ENCODE data around the gene SMAD3.

SMAD3 gene

GRCh38 chr15:67212684-67213367 is 147.4 kb downstream of the SMAD3 start:
- no peak for TF ChIP-seq CTCF (IDR thresholded peaks at IDR 0.05; ENCODE audit: low read depth, low read length)
- DNase-seq (ENCODE audit: extremely low read depth, low read depth) = no peak

GRCh38 chr15:67215102-67215501 is 149.7 kb downstream of the SMAD3 start:
- no peak for DNase-seq (ENCODE audit: extremely low read depth, low read depth)
- TF ChIP-seq CTCF (IDR thresholded peaks at IDR 0.05; ENCODE audit: low read depth, low read length) = no peak

GRCh38 chr15:67216859-67217258 is 151.5 kb downstream of the SMAD3 start:
- no peak for DNase-seq (ENCODE audit: extremely low read depth, low read depth)
- no peak for TF ChIP-seq CTCF (IDR thresholded peaks at IDR 0.05; ENCODE audit: low read depth, low read length)

GRCh38 chr15:67218428-67218827 is 153.0 kb downstream of the SMAD3 start:
- no peak for TF ChIP-seq CTCF (IDR thresholded peaks at IDR 0.05; ENCODE audit: low read depth, low read length)
- no peak for DNase-seq (ENCODE audit: extremely low read depth, low read depth)

- no peak for TF ChIP-seq CTCF (IDR thresholded peaks at IDR 0.05; ENCODE audit: low read depth, low read length)
Observed at GRCh38 chr15:67219288-67219687, 153.9 kb downstream of the SMAD3 start.

GRCh38 chr15:67224889-67225288 is 159.5 kb downstream of the SMAD3 start:
- no peak for DNase-seq (ENCODE audit: extremely low read depth, low read depth)
- TF ChIP-seq CTCF (IDR thresholded peaks at IDR 0.05; ENCODE audit: low read depth, low read length) = no peak

More at GRCh38 chr15:67219288-67219687, 153.9 kb downstream of the SMAD3 start:
- no peak for DNase-seq (ENCODE audit: extremely low read depth, low read depth)

- DNase-seq (ENCODE audit: extremely low read depth, low read depth) = no peak
- TF ChIP-seq CTCF (IDR thresholded peaks at IDR 0.05; ENCODE audit: low read depth, low read length) = no peak
Observed at GRCh38 chr15:67225336-67225735, 159.9 kb downstream of the SMAD3 start.

Data from AG09319 (cell line).